DND-41 (cell line): Measurements from ENCODE around the gene ZNF431.

Experiments used
- ATAC-seq: fragments of 200-7000 bp; cut with Tn5 transposase; 3 replicates; pipeline ENCODE4 v1.9.1; 2021; ENCODE audit warnings: low read depth; ENCODE audit not compliant: insufficient read depth
- DNase-seq: peaks from one replicate; pipeline ENCODE4 v3.0.0-alpha.2; 2020
- H2AFZ ChIP-seq: 2 replicates; pipeline ENCODE4 v1.6.0; 2012; ENCODE audit warnings: low read depth, low read length
- H3K27ac ChIP-seq: 2 replicates; pipeline ENCODE4 v1.5.1; 2012; ENCODE audit warnings: low read length, inconsistent platforms
- H3K27me3 ChIP-seq: fragments of 200-600 bp; sonication (generic); 2 replicates; pipeline ENCODE4 v1.6.0; 2012; ENCODE audit warnings: low read length, mild to moderate bottlenecking, inconsistent platforms; ENCODE audit not compliant: insufficient read depth, poor library complexity
- H3K36me3 ChIP-seq: 2 replicates; pipeline ENCODE4 v1.5.1; 2012; ENCODE audit warnings: low read length, inconsistent platforms; ENCODE audit not compliant: insufficient read depth
- H3K4me1 ChIP-seq: 2 replicates; pipeline ENCODE4 v1.5.1; 2012; ENCODE audit warnings: mild to moderate bottlenecking, low read length; ENCODE audit not compliant: insufficient read depth
- H3K4me2 ChIP-seq: 2 replicates; pipeline ENCODE4 v1.6.0; 2012; ENCODE audit warnings: mild to moderate bottlenecking, moderate library complexity, low read length, inconsistent platforms; ENCODE audit not compliant: insufficient read depth
- H3K4me3 ChIP-seq, 2 experiments: fragments of 200-600 bp in 1 of 2; shearing (Covaris generic) in 1 of 2; 2 replicates each; pipeline ENCODE4 v1.5.1; 2012 to 2016; ENCODE audit warnings: inconsistent platforms in 2 of 2, low read length in 2 of 2, mild to moderate bottlenecking in 2 of 2, low read depth in 1 of 2, moderate library complexity in 1 of 2
- H3K79me2 ChIP-seq: 2 replicates; pipeline ENCODE4 v1.6.0; 2012; ENCODE audit warnings: low read length, inconsistent platforms; ENCODE audit not compliant: insufficient read depth
- H3K9ac ChIP-seq: 2 replicates; pipeline ENCODE4 v1.6.0; 2012; ENCODE audit warnings: low read depth, mild to moderate bottlenecking, inconsistent platforms, low read length, moderate library complexity
- H3K9me3 ChIP-seq: 2 replicates; pipeline ENCODE4 v1.5.1; 2012; ENCODE audit warnings: low read length, moderate library complexity, mild to moderate bottlenecking, inconsistent platforms; ENCODE audit not compliant: insufficient read depth, severe bottlenecking
- H4K20me1 ChIP-seq: 2 replicates; pipeline ENCODE4 v1.6.0; 2012; ENCODE audit warnings: low read length; ENCODE audit not compliant: insufficient read depth
- CTCF ChIP-seq: IDR thresholded peaks from 2 replicates; pipeline ENCODE4 v1.5.1; 2012; ENCODE audit warnings: borderline replicate concordance, low read length, moderate library complexity, mild to moderate bottlenecking; ENCODE audit not compliant: poor library complexity, severe bottlenecking; ENCODE audit errors: extremely low read depth
- EZH2 ChIP-seq: IDR thresholded peaks from 3 replicates; pipeline ENCODE4 v1.6.1; 2012; ENCODE audit warnings: borderline replicate concordance, low read depth, mild to moderate bottlenecking, moderate library complexity, low read length, inconsistent platforms; ENCODE audit not compliant: severe bottlenecking

The ZNF431 gene

DNA sequence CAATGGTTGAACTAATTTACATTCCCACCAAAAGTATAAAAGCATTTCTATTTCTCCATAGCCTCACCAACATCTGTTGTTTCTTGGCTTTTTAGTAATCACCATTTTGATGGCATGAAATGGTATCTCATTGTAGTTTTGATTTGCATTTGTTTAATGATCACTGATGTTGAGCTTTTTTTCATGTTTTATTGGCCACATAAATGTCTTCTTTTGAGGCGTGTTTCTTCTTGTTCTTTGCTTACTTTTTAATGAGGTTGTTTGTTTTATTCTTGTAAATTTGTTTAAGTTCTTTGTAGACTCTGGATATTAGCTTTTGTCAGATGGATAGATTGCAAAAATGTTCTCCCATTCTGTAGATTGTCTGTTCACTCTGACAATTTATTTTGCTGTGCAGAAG is 31.7 kb upstream of the ZNF431 start:
- Histone ChIP-seq H3K27ac (no peak overlapping the region), H3K9me3 (peaks cover 16% of the 10 kb centered on the region), H3K9ac (no peak overlapping the region), H3K36me3 (peaks cover 37% of the 10 kb centered on the region), H4K20me1 (no peaks in the 10 kb centered on the region), H3K27me3 (no peaks in the 10 kb centered on the region), H3K4me3 (no peak overlapping the region), H3K4me1 (no peaks in the 10 kb centered on the region), H3K4me2 (no peak overlapping the region), H2AFZ (no peak overlapping the region), H3K79me2 (peaks cover 9% of the 10 kb centered on the region; the same call in 1 of the 2 replicates)
- DNase-seq (no peak), ATAC-seq (no peak)
- no peak for TF ChIP-seq CTCF
- TF ChIP-seq EZH2 = no peak

DNA sequence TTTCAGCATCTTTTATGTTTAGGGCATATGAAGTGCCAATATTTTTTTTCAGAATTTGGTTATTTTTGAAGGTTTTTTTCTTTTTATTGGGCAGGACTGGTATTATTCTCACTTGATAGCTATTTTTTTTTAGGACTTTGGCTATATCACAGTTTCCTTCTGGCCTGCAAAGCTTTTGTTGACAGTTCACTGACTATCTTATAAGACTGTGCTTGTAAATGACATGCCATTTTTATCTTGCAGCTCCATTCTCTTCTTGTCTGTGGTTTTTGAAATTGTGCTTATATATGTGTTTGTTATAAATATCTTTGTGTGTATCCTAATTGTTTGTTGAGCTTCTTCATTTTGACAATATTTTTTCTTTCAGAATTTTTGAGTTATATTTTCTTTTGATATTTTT is 26.4 kb upstream of the ZNF431 start:
- Histone ChIP-seq H3K79me2 (peaks cover 6% of the 10 kb centered on the region; the same call in 1 of the 2 replicates), H3K9ac (no peak overlapping the region), H3K27ac (no peak overlapping the region), H2AFZ (no peak overlapping the region), H4K20me1 (no peaks in the 10 kb centered on the region), H3K36me3 (peaks cover 52% of the 10 kb centered on the region), H3K9me3 (peaks cover 27% of the 10 kb centered on the region), H3K27me3 (no peaks in the 10 kb centered on the region), H3K4me1 (no peaks in the 10 kb centered on the region), H3K4me2 (no peak overlapping the region), H3K4me3 (no peak overlapping the region)
- no peak for DNase-seq
- no peak for ATAC-seq
- TF ChIP-seq EZH2 (no peak), CTCF (no peak)

- ATAC-seq (no peak), DNase-seq (no peak)
- Histone ChIP-seq H3K4me1 (no peaks in the 10 kb centered on the region), H3K4me3 (no peak overlapping the region), H3K9ac (no peak overlapping the region), H3K9me3 (peaks cover 27% of the 10 kb centered on the region), H4K20me1 (no peaks in the 10 kb centered on the region), H3K79me2 (0 out of 2 replicates have a peak, but pooled peaks cover under 1% of the 10 kb centered on the region), H3K27ac (no peak overlapping the region), H3K36me3 (peaks cover 52% of the 10 kb centered on the region), H3K27me3 (no peaks in the 10 kb centered on the region), H3K4me2 (no peak overlapping the region), H2AFZ (no peak overlapping the region)
- TF ChIP-seq EZH2 = no peak
- no peak for TF ChIP-seq CTCF
Observed at GRCh38 chr19:21117041-21117907, 24.6 kb upstream of the ZNF431 start.
